Neural crest cell (in vitro differentiated cells): ENCODE results near the gene MTA3. TPM values are rescaled to one million over a fixed set of nuclear protein-coding genes. Genes with fewer than 3 reads are reported as not detected.

ENCODE experiments used
- DNase-seq: peaks from one replicate; pipeline ENCODE4 v3.0.0; 2021; ENCODE audit warnings: low read depth, mixed read lengths, low spot score
- H3K27ac Mint-ChIP-seq: one replicate; pipeline ENCODE4 v1.8.0; 2021; ENCODE audit warnings: mild to moderate bottlenecking, mixed read lengths; ENCODE audit not compliant: unreplicated experiment
- H3K27me3 Mint-ChIP-seq: 2 replicates; pipeline ENCODE4 v1.8.0; 2021; ENCODE audit warnings: low read depth, mild to moderate bottlenecking, mixed read lengths
- H3K36me3 Mint-ChIP-seq: 2 replicates; pipeline ENCODE4 v1.8.0; 2021; ENCODE audit warnings: low read depth, mild to moderate bottlenecking, mixed read lengths
- H3K4me1 Mint-ChIP-seq: 2 replicates; pipeline ENCODE4 v1.8.0; 2021; ENCODE audit warnings: mixed read lengths
- H3K4me3 Mint-ChIP-seq: one replicate; pipeline ENCODE4 v1.8.0; 2021; ENCODE audit warnings: mild to moderate bottlenecking, mixed read lengths
- H3K9me3 Mint-ChIP-seq: 2 replicates; pipeline ENCODE4 v1.8.0; 2021; ENCODE audit warnings: mixed read lengths
- total RNA-seq: library from RNA; stranded (reverse); gene quantifications from 2 replicates; pipeline ENCODE4 v1.2.1, GENCODE V29; 2021
- TF ChIP-seq, protein P1 (sequence below): fragments of 200-600 bp; sonication (generic); conservative IDR thresholded peaks from 2 replicates; pipeline ENCODE4 v1.5.0; 2021; ENCODE audit warnings: antibody characterized with exemption, mild to moderate bottlenecking

Gene MTA3
- total RNA-seq, 1 donor from 2014 or later: 62.3 TPM

- H3K9me3 Mint-ChIP-seq: peaks cover 5% of the 10 kb centered on the region
- H3K36me3 Mint-ChIP-seq: peaks cover 5% of the 10 kb centered on the region
Observed at GRCh38 chr2:42775810-42776209, 207.4 kb downstream of the MTA3 start.

DNA sequence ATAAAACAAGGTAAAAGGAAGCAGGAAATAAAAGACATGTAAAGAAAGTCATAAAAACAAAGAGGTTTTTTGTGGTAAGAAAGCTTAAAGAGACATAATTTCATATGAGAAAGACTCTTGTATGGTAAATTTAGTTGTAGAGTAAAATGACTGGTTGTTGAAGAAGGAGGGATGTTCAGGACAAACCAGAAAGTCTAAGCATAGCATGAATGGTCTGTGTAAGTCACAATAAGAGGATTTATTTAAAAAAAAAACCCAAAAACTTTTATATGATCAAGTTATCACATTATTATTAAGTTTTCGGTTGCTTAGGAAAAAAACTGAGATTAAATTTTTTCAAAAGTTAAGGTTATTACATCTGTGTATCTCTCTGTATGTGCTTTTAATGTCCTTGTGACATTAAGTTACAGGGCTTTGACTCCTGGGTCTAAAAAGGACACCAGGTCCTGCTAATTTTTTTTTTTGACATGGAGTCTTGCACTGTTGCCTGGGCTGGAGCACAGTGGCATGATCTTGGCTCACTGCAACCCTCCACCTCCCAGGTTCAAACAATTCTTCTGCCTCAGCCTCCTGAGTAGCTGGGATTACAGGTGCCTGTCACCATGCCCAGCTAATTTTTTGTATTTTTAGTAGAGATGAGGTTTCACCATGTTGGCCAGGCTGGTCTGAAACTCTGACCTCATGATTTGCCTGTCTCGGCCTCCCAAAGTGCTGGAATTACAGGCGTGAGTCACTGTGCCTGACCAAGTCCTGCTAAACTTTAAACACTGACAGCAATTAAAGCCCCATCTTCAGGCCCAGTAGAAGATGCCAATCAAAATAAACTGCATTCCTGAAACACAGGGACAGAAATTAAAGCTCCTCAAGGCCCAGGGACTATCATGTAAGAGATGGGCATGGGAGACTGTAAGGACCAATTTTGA, 209.7 kb downstream of the MTA3 start:
- Mint-ChIP-seq H3K4me3 (no peak overlapping the region), H3K9me3 (peaks cover 5% of the 10 kb centered on the region), H3K27me3 (no peaks in the 10 kb centered on the region), H3K27ac (no peak overlapping the region), H3K36me3 (peaks cover 21% of the 10 kb centered on the region), H3K4me1 (no peaks in the 10 kb centered on the region)
- DNase-seq: no peak
- TF ChIP-seq, protein P1, sequence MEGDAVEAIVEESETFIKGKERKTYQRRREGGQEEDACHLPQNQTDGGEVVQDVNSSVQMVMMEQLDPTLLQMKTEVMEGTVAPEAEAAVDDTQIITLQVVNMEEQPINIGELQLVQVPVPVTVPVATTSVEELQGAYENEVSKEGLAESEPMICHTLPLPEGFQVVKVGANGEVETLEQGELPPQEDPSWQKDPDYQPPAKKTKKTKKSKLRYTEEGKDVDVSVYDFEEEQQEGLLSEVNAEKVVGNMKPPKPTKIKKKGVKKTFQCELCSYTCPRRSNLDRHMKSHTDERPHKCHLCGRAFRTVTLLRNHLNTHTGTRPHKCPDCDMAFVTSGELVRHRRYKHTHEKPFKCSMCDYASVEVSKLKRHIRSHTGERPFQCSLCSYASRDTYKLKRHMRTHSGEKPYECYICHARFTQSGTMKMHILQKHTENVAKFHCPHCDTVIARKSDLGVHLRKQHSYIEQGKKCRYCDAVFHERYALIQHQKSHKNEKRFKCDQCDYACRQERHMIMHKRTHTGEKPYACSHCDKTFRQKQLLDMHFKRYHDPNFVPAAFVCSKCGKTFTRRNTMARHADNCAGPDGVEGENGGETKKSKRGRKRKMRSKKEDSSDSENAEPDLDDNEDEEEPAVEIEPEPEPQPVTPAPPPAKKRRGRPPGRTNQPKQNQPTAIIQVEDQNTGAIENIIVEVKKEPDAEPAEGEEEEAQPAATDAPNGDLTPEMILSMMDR: no peak

More at GRCh38 chr2:42775810-42776209, 207.4 kb downstream of the MTA3 start:
- TF ChIP-seq, protein P1: no peak
- no peak overlapping the region for H3K4me3 Mint-ChIP-seq
- DNase-seq: no peak
- H3K27ac Mint-ChIP-seq: no peak overlapping the region
- no peaks in the 10 kb centered on the region for H3K4me1 Mint-ChIP-seq
- no peaks in the 10 kb centered on the region for H3K27me3 Mint-ChIP-seq

DNA sequence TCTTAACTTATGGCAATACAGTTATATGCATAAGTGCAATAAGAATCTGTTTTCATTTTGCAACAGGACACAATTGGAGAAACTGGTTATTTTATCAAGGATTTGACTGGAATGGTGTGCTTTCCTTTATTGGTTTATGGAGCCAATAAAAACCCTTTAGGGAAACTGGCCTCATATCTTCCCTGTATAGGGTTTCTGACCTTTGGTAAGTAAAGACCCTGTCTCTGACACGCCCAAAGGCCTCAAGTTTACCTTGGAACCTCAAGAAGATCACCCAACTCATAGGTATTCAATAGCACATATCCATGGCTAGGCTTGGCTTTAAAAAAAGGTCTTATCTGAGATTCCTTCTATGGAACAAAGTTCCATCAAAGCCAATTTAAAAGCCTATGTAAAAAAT, 212.7 kb downstream of the MTA3 start:
- Mint-ChIP-seq H3K27ac (no peak overlapping the region), H3K4me3 (no peak overlapping the region), H3K36me3 (peaks cover 21% of the 10 kb centered on the region), H3K27me3 (no peaks in the 10 kb centered on the region), H3K4me1 (peaks cover 6% of the 10 kb centered on the region), H3K9me3 (peaks cover 5% of the 10 kb centered on the region)
- no peak for DNase-seq
- TF ChIP-seq, protein P1: no peak

GRCh38 chr2:42783511-42783910, 215.1 kb downstream of the MTA3 start:
- Mint-ChIP-seq H3K27ac (no peak overlapping the region), H3K36me3 (peaks cover 16% of the 10 kb centered on the region), H3K9me3 (no peaks in the 10 kb centered on the region)

GRCh38 chr2:42784204-42784880, 215.9 kb downstream of the MTA3 start:
- TF ChIP-seq, protein P1: no peak
- H3K4me3 Mint-ChIP-seq: no peak overlapping the region
- H3K9me3 Mint-ChIP-seq: no peaks in the 10 kb centered on the region
- H3K36me3 Mint-ChIP-seq: peaks cover 16% of the 10 kb centered on the region
- H3K27ac Mint-ChIP-seq: no peak overlapping the region
- peaks cover 10% of the 10 kb centered on the region for H3K4me1 Mint-ChIP-seq
- no peaks in the 10 kb centered on the region for H3K27me3 Mint-ChIP-seq
- no peak for DNase-seq

More at GRCh38 chr2:42783511-42783910, 215.1 kb downstream of the MTA3 start:
- TF ChIP-seq, protein P1: no peak
- Mint-ChIP-seq H3K4me1 (peaks cover 10% of the 10 kb centered on the region), H3K27me3 (no peaks in the 10 kb centered on the region), H3K4me3 (no peak overlapping the region)
- DNase-seq: no peak
